Measurements from ENCODE around the gene BHLHE41. TPM values are rescaled to one million over a fixed set of nuclear protein-coding genes. Genes with fewer than 3 reads are reported as not detected.

Gene BHLHE41
- total RNA-seq, 2 experiments from 2014 or later, result not detected

- H3K27ac Mint-ChIP-seq, result no peak overlapping the region
- CTCF ChIA-PET, result no interaction called here
Observed at GRCh38 chr12:26100666-26101349, 24.0 kb downstream of the BHLHE41 start.

DNA sequence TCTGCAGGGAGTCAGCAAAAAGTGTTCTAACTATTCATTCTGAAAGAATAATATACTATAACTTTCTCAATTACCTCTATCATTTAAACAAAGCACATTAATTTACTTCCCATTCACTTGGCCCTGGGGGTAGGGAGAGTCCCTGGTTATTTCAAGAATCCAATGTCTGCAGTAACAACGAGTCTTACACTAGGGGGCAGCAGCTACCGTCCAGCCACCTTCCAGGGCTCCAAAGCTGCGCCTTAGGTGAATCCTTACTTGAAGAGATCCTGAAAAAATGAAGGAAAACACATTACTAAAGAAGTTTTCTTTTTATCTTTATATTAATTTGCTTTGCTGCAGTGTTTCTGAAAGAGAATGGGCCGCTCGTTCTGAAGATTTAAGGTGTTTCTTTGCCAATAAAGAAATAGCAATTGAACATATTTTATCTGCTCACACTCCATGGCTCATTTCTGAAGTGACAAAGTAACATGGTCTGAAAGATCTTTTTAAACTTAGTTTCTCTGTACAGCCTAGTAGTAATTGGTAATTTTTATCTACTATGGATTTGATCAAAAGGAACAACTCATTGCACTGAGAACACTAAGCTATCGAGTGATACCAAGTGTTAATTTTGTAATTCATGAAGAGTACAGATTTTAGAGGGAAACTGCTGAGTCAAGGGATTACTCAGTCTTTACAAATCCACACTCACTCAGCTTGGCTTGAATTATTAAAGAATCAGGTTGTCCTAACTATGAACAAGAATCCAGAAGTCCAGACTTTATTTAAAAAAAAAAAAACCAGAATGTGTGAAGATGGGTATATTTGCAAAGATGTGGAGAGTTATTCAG is 27.6 kb downstream of the BHLHE41 start:
- DNase-seq, result peak; percentile 52
- ChIA-PET POLR2A (no interaction called here), CTCF (interaction anchor here (0.5 to 2.4 kb wide), 16 partner anchors 9 to 604 kb away, joined by 3 to 11 read pairs (median 4); no protein-coding TSS in a partner anchor)
- no peaks in the 10 kb centered on the region for H3K36me3 Mint-ChIP-seq (ENCODE audit: low read depth)
- H3K27me3 Mint-ChIP-seq, result peaks cover 23% of the 10 kb centered on the region
- H3K4me1 Mint-ChIP-seq, result no peaks in the 10 kb centered on the region
- no peak overlapping the region for H3K27ac Mint-ChIP-seq
- no peak overlapping the region for H3K4me3 Mint-ChIP-seq
- no peaks in the 10 kb centered on the region for H3K9me3 Mint-ChIP-seq

More at GRCh38 chr12:26100666-26101349, 24.0 kb downstream of the BHLHE41 start:
- POLR2A ChIA-PET, result no interaction called here
- H3K4me3 Mint-ChIP-seq, result no peak overlapping the region
- H3K9me3 Mint-ChIP-seq, result no peaks in the 10 kb centered on the region
- H3K36me3 Mint-ChIP-seq (ENCODE audit: low read depth), result no peaks in the 10 kb centered on the region
- no peaks in the 10 kb centered on the region for H3K4me1 Mint-ChIP-seq
- no peak for DNase-seq
- H3K27me3 Mint-ChIP-seq, result peaks cover 31% of the 10 kb centered on the region

DNA sequence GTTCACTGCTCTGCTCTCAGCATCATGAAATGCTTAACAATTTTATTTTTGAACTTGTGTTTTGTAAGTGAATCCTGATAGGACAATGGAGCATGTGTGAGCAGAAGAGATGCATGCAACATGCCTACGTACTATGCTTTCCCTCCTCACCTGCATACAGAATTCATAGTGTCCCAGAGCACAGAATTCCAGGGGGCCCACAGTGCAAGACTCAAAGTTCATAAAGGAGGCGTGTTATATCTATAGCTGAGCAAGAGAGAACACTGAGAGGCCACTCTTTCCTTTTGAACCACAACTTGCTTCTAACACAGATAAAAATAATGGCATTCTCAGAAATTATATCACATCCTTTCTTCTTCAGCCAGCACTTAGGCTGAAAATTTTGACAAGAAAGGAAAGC is 28.8 kb downstream of the BHLHE41 start:
- DNase-seq, result no peak
- H3K9me3 Mint-ChIP-seq, result no peaks in the 10 kb centered on the region
- H3K27ac Mint-ChIP-seq, result no peak overlapping the region
- no peaks in the 10 kb centered on the region for H3K4me1 Mint-ChIP-seq
- H3K36me3 Mint-ChIP-seq (ENCODE audit: low read depth), result no peaks in the 10 kb centered on the region
- H3K4me3 Mint-ChIP-seq, result no peak overlapping the region
- ChIA-PET CTCF (interaction anchor here (0.9 to 2.4 kb wide), 2 partner anchors 25 to 605 kb away, joined by 3 to 11 read pairs; no protein-coding TSS in a partner anchor), POLR2A (no interaction called here)
- H3K27me3 Mint-ChIP-seq, result peaks cover 13% of the 10 kb centered on the region

DNA sequence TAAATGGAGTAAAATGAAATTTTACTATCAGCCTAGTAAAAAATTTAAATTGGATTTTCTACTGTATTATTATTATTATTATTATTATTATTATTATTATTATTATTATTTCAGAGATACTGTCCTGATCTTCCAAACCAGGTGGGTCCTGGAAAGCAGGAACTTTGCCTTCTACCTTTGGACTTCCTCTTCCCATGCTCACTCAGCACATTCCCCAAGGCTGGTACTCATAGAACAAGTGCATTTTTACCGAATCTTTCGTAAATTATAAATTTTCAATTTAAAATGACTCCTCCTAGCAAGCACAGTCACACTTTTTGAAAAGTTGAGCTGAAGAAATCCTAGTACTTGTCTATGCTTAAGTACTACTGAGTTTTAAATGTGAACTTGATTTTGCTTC is 29.7 kb downstream of the BHLHE41 start:
- Mint-ChIP-seq H3K4me3 (no peak overlapping the region), H3K27me3 (peaks cover 10% of the 10 kb centered on the region), H3K36me3 (ENCODE audit: low read depth) (no peaks in the 10 kb centered on the region), H3K9me3 (no peaks in the 10 kb centered on the region), H3K4me1 (no peaks in the 10 kb centered on the region), H3K27ac (no peak overlapping the region)
- ChIA-PET POLR2A (no interaction called here), CTCF (no interaction called here)
- no peak for DNase-seq

DNA sequence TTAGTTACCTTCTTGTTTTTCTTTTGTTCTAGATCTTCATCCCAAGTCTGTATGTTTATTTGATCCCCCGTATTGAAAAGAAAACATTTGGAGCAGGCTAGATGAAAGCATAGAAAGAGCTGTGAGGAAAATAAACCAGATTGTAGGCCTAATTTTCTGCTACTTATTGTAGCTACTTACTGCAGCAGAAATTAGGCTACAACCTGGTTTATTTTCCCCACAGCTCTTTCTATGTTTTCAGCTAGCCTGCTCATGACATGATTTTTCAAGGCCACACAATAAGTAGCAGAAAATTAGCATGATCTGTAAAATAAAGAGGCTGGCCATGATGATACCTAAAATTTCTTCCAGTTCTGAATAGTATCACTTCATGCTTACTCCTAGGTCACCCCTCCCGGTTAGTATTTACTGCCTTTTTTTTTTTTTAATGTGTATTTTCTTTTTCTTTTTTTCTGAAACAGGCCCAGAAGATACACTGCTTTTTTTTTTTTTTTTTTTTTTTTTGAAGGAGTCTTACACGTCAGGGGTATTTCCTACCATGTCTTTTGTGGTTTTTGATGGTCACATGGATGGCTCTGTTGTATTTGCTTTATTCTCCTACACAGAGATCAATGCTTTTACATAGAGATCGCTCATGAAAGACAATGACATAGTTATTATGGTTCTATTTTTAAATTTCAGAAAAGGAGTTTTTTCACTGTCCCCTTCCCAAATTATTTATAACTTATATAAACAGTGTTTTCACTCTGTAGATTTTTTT is 32.3 kb downstream of the BHLHE41 start:
- ChIA-PET POLR2A (no interaction called here), CTCF (interaction anchor here (1.6 kb wide), 1 partner anchor 559 kb away, joined by 4 read pairs; no protein-coding TSS in a partner anchor)
- no peak for DNase-seq
- Mint-ChIP-seq H3K27ac (no peak overlapping the region), H3K36me3 (ENCODE audit: low read depth) (no peaks in the 10 kb centered on the region), H3K4me3 (no peak overlapping the region), H3K27me3 (no peaks in the 10 kb centered on the region), H3K9me3 (no peaks in the 10 kb centered on the region), H3K4me1 (no peaks in the 10 kb centered on the region)

- no peaks in the 10 kb centered on the region for H3K4me1 Mint-ChIP-seq
- ChIA-PET POLR2A (no interaction called here), CTCF (interaction anchor here (1.6 kb wide), 1 partner anchor 560 kb away, joined by 4 read pairs; no protein-coding TSS in a partner anchor)
- H3K9me3 Mint-ChIP-seq, result no peaks in the 10 kb centered on the region
- H3K36me3 Mint-ChIP-seq (ENCODE audit: low read depth), result no peaks in the 10 kb centered on the region
- H3K4me3 Mint-ChIP-seq, result no peak overlapping the region
- H3K27me3 Mint-ChIP-seq, result no peaks in the 10 kb centered on the region
- no peak overlapping the region for H3K27ac Mint-ChIP-seq
- DNase-seq, result no peak
Observed at GRCh38 chr12:26091822-26092221, 33.0 kb downstream of the BHLHE41 start.

GRCh38 chr12:26090836-26091510 is 33.9 kb downstream of the BHLHE41 start:
- no peak overlapping the region for H3K27ac Mint-ChIP-seq
- no peak overlapping the region for H3K4me3 Mint-ChIP-seq
- no peaks in the 10 kb centered on the region for H3K4me1 Mint-ChIP-seq
- H3K9me3 Mint-ChIP-seq, result no peaks in the 10 kb centered on the region
- no peaks in the 10 kb centered on the region for H3K27me3 Mint-ChIP-seq
- no peak for DNase-seq
- POLR2A ChIA-PET, result no interaction called here
- H3K36me3 Mint-ChIP-seq (ENCODE audit: low read depth), result no peaks in the 10 kb centered on the region
- CTCF ChIA-PET, result interaction anchor here (1.6 kb wide), 1 partner anchor 561 kb away, joined by 4 read pairs; no protein-coding TSS in a partner anchor

- ChIA-PET CTCF (interaction anchor here (1.9 kb wide), 1 partner anchor 8 kb away, joined by 6 read pairs; no protein-coding TSS in a partner anchor), POLR2A (no interaction called here)
- Mint-ChIP-seq H3K4me1 (no peaks in the 10 kb centered on the region), H3K4me3 (no peak overlapping the region), H3K9me3 (peaks cover 2% of the 10 kb centered on the region), H3K36me3 (ENCODE audit: low read depth) (no peaks in the 10 kb centered on the region), H3K27me3 (no peaks in the 10 kb centered on the region), H3K27ac (no peak overlapping the region)
- no peak for DNase-seq
Observed at GRCh38 chr12:26088998-26089397, 35.8 kb downstream of the BHLHE41 start.

DNA sequence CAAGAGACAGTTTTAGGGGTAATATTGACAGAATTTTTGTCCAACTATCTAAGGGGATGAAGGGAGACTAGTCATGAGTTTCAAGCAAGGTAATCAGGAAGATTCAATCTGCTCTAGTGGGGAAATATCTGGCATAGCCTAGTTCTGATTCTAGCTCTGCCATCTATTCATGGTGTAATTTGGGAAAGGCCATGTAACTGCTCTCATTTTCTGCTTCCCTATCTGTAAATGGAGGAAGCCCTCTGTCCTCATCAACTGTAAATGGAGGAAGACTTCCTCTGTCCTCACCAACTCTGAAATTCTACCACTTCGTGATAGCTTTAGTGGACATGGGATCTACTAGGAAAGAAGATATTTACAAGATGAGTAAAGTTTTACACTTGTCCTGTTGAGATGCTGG is 37.9 kb downstream of the BHLHE41 start:
- Mint-ChIP-seq H3K4me1 (no peaks in the 10 kb centered on the region), H3K27me3 (no peaks in the 10 kb centered on the region), H3K9me3 (peaks cover 2% of the 10 kb centered on the region), H3K27ac (no peak overlapping the region), H3K36me3 (ENCODE audit: low read depth) (no peaks in the 10 kb centered on the region), H3K4me3 (no peak overlapping the region)
- ChIA-PET POLR2A (no interaction called here), CTCF (no interaction called here)
- DNase-seq, result no peak

DNA sequence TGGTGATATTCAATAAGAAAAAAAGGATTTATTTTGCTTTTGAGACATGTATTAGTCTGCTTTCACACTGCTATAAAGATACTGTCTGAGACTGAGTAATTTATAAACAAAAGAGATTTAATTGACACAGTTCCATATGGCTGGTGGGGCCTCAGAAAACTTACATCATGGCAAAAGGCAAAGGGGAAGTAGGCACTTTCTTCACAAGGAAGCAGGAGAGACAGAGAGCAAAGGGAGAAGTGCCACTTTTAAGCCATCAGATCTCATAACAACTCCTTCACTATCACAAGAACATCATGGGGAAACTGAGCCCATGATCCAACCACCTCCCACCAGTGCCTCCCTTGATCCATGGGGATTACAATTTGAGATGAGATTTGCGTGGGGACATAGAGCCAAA is 43.9 kb downstream of the BHLHE41 start:
- Mint-ChIP-seq H3K27me3 (peaks cover 2% of the 10 kb centered on the region), H3K4me1 (no peaks in the 10 kb centered on the region), H3K4me3 (no peak overlapping the region), H3K9me3 (peaks cover 2% of the 10 kb centered on the region), H3K27ac (no peak overlapping the region), H3K36me3 (ENCODE audit: low read depth) (no peaks in the 10 kb centered on the region)
- CTCF ChIA-PET, result no interaction called here
- DNase-seq, result no peak
- POLR2A ChIA-PET, result no interaction called here

DNA sequence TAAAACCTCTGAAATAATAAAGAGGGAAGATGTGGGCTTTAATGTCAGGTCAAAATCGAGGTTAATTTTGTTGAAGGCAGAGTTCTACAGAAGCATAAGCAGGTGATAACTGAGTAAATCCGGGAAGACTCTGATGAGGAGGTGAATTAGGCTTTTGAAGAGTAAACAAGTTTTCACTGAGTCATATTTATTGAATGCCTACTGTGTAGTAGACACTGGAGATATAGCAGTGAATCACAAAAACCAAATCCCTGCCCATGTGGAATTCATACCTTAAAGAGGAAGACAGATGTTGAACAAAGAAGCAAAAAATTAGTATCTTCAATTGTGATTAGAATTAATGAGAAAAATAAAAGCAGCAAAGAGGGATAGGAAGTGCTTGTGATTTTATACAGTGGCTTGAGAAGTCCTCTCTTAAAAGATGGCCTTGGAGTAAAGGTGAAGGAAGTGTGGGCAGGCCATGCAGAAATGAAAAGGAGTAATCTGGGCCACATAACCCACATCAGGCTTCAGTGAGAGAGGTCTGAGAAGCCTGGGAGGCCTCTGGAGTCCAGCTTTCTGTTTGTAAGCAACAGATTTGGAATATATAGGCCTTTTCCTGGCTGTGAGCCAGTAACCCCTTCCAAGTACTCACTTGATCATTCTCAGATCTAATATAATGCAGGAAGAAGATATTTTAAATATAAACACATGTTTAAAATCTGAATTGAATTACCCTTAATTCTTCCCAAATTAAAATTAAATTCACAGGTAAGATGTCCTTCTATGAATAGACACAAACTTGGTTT is 46.7 kb downstream of the BHLHE41 start:
- Mint-ChIP-seq H3K27ac (no peak overlapping the region), H3K4me1 (no peaks in the 10 kb centered on the region)
- POLR2A ChIA-PET, result no interaction called here

More for the DNA sequence above, 46.7 kb downstream of the BHLHE41 start:
- Mint-ChIP-seq H3K36me3 (ENCODE audit: low read depth) (no peaks in the 10 kb centered on the region), H3K27me3 (peaks cover 2% of the 10 kb centered on the region), H3K4me3 (no peak overlapping the region), H3K9me3 (no peaks in the 10 kb centered on the region)
- DNase-seq, result no peak
- CTCF ChIA-PET, result no interaction called here

Measured in activated CD4-positive, alpha-beta memory T cell treated with anti-CD3 and anti-CD28 coated beads, Interleukin-2, amount 10 ng/mL, durations not matched to agents 7 days and 5 days (primary cell).